Gastroesophageal sphincter (tissue), 3 donors: Measurements from ENCODE around the gene UIMC1.

ENCODE experiments used
- POLR2A ChIP-seq, 2 donors: fragments of 450-650 bp; IDR thresholded peaks; one replicate each; pipeline ENCODE4 v1.6.1; 2017; ENCODE audit warnings: antibody characterized with exemption in 2 of 2, mild to moderate bottlenecking in 2 of 2, moderate library complexity in 1 of 2
- POLR2AphosphoS5 ChIP-seq: sonication (generic); formaldehyde crosslinking; IDR thresholded peaks from one replicate; pipeline ENCODE4 v1.6.1; 2017; ENCODE audit warnings: antibody characterized with exemption
- TF ChIP-seq, protein P1 (sequence below), 4 experiments: fragments of 200-600 bp in 2 of 4; fragments of 450-650 bp in 2 of 4; sonication (generic) in 1 of 4; IDR thresholded peaks; one replicate each; pipeline ENCODE4 v1.5.1; 2017 to 2019; ENCODE audit warnings: antibody characterized with exemption in 4 of 4, mild to moderate bottlenecking in 2 of 4, moderate library complexity in 2 of 4

DNA sequence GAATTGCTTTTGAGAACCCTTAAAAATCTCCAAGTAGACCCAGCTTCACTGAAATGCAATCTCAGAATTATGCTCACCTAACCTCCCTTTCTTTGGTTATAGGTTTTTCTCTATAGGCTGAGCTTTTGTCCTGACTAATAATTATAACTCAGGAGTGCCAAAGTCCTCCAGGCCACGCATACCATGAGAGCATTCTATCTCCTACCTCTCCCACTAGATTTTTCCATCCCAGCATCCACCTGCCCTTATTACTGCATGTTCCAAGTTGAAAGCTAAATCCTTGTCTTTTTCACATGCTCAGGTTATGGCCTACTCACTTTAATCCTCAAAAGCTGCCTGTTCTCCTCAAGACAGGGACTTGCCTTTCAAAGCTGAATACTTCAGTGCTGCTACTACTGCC is 38.1 kb upstream of the UIMC1 start:
- TF ChIP-seq, protein P1, sequence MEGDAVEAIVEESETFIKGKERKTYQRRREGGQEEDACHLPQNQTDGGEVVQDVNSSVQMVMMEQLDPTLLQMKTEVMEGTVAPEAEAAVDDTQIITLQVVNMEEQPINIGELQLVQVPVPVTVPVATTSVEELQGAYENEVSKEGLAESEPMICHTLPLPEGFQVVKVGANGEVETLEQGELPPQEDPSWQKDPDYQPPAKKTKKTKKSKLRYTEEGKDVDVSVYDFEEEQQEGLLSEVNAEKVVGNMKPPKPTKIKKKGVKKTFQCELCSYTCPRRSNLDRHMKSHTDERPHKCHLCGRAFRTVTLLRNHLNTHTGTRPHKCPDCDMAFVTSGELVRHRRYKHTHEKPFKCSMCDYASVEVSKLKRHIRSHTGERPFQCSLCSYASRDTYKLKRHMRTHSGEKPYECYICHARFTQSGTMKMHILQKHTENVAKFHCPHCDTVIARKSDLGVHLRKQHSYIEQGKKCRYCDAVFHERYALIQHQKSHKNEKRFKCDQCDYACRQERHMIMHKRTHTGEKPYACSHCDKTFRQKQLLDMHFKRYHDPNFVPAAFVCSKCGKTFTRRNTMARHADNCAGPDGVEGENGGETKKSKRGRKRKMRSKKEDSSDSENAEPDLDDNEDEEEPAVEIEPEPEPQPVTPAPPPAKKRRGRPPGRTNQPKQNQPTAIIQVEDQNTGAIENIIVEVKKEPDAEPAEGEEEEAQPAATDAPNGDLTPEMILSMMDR (IDR thresholded peaks at IDR 0.05): no peak
- TF ChIP-seq POLR2AphosphoS5: no peak
- no peak for TF ChIP-seq POLR2A (IDR thresholded peaks at IDR 0.05)
